H9 (cell line): Measurements from ENCODE around the gene FMN1. TPM values are rescaled to one million over a fixed set of nuclear protein-coding genes. Genes with fewer than 3 reads are reported as not detected.

ENCODE experiments used
- DNase-seq: peaks from one replicate; pipeline ENCODE4 v3.0.0-alpha.2; 2017
- H2AFZ ChIP-seq: one replicate; pipeline ENCODE4 v1.6.1; 2013; ENCODE audit warnings: mild to moderate bottlenecking, low read length, control low read depth, moderate library complexity
- H2AK5ac ChIP-seq: 2 replicates; pipeline ENCODE4 v1.6.1; 2013; ENCODE audit warnings: low read length, control low read depth, mixed read lengths; ENCODE audit not compliant: insufficient read length
- H2BK120ac ChIP-seq: one replicate; pipeline ENCODE4 v1.6.1; 2013; ENCODE audit warnings: low read depth, mild to moderate bottlenecking, low read length, control low read depth, inconsistent platforms; ENCODE audit not compliant: poor library complexity, severe bottlenecking
- H2BK12ac ChIP-seq: 2 replicates; pipeline ENCODE4 v1.6.1; 2013; ENCODE audit warnings: low read length, control low read depth, mixed read lengths, low read depth; ENCODE audit not compliant: insufficient read length
- H2BK15ac ChIP-seq: 2 replicates; pipeline ENCODE4 v1.6.1; 2013; ENCODE audit warnings: low read depth, low read length, control low read depth
- H2BK20ac ChIP-seq: one replicate; pipeline ENCODE4 v1.6.1; 2013; ENCODE audit warnings: low read depth, mild to moderate bottlenecking, low read length, control low read depth, inconsistent platforms; ENCODE audit not compliant: poor library complexity, severe bottlenecking
- H2BK5ac ChIP-seq: 2 replicates; pipeline ENCODE4 v1.6.1; 2013; ENCODE audit warnings: low read length, control low read depth, mixed read lengths; ENCODE audit not compliant: insufficient read length
- H3K14ac ChIP-seq: 2 replicates; pipeline ENCODE4 v1.6.1; 2013; ENCODE audit warnings: low read length, control low read depth; ENCODE audit not compliant: insufficient read depth
- H3K18ac ChIP-seq: 2 replicates; pipeline ENCODE4 v1.6.1; 2013; ENCODE audit warnings: low read depth, mild to moderate bottlenecking, mixed read lengths, low read length, control low read depth; ENCODE audit not compliant: insufficient read length
- H3K23ac ChIP-seq: 2 replicates; pipeline ENCODE4 v1.6.1; 2013; ENCODE audit warnings: low read length, control low read depth, mixed read lengths, low read depth; ENCODE audit not compliant: insufficient read length
- H3K23me2 ChIP-seq: 2 replicates; pipeline ENCODE4 v1.6.1; 2013; ENCODE audit warnings: low read depth, mild to moderate bottlenecking, mixed read lengths, low read length, control low read depth; ENCODE audit not compliant: insufficient read length, poor library complexity, severe bottlenecking
- H3K27ac ChIP-seq: 2 replicates; pipeline ENCODE4 v1.5.1; 2013; ENCODE audit warnings: low read length, control low read depth, mixed read lengths, low read depth; ENCODE audit not compliant: insufficient read length
- H3K27me3 ChIP-seq: 2 replicates; pipeline ENCODE4 v1.6.1; 2013; ENCODE audit warnings: low read length, control low read depth, inconsistent platforms; ENCODE audit not compliant: insufficient read depth
- H3K4ac ChIP-seq: 2 replicates; pipeline ENCODE4 v1.6.1; 2013; ENCODE audit warnings: low read depth, mild to moderate bottlenecking, control low read depth, inconsistent platforms, low read length, moderate library complexity
- H3K4me1 ChIP-seq: 2 replicates; pipeline ENCODE4 v1.6.1; 2013; ENCODE audit warnings: low read length, control low read depth, inconsistent platforms; ENCODE audit not compliant: insufficient read depth
- H3K4me2 ChIP-seq: 2 replicates; pipeline ENCODE4 v1.6.1; 2013; ENCODE audit warnings: low read length, control low read depth, mixed read lengths; ENCODE audit not compliant: insufficient read length, insufficient read depth
- H3K56ac ChIP-seq: 2 replicates; pipeline ENCODE4 v1.6.1; 2013; ENCODE audit warnings: low read depth, mild to moderate bottlenecking, mixed read lengths, low read length, control low read depth; ENCODE audit not compliant: insufficient read length
- H3K79me1 ChIP-seq: 2 replicates; pipeline ENCODE4 v1.6.1; 2013; ENCODE audit warnings: low read depth, mild to moderate bottlenecking, moderate library complexity, low read length, control low read depth, inconsistent platforms; ENCODE audit not compliant: insufficient read depth, poor library complexity, severe bottlenecking
- H3K79me2 ChIP-seq: 2 replicates; pipeline ENCODE4 v1.6.1; 2013; ENCODE audit warnings: low read length, control low read depth, inconsistent platforms; ENCODE audit not compliant: insufficient read depth
- H3K9ac ChIP-seq: 2 replicates; pipeline ENCODE4 v1.6.1; 2013; ENCODE audit warnings: low read length, control low read depth, mixed read lengths; ENCODE audit not compliant: insufficient read length; ENCODE audit errors: extremely low read depth
- H3K9me3 ChIP-seq: one replicate; pipeline ENCODE4 v1.6.1; 2013; ENCODE audit warnings: low read depth, low read length, inconsistent platforms; ENCODE audit not compliant: control insufficient read depth
- H3T11ph ChIP-seq: one replicate; pipeline ENCODE4 v1.6.1; 2013; ENCODE audit warnings: mild to moderate bottlenecking, low read length, control low read depth, inconsistent platforms
- H4K20me1 ChIP-seq: one replicate; pipeline ENCODE4 v1.6.1; 2013; ENCODE audit not compliant: control insufficient read depth, insufficient read length, insufficient read depth
- H4K5ac ChIP-seq: 2 replicates; pipeline ENCODE4 v1.6.1; 2013; ENCODE audit warnings: low read depth, mild to moderate bottlenecking, mixed read lengths, low read length, control low read depth; ENCODE audit not compliant: insufficient read length
- H4K8ac ChIP-seq: replicated peaks from 2 replicates; pipeline ENCODE4 v1.6.1; 2013; ENCODE audit warnings: low read length, control low read depth, mixed read lengths, low read depth; ENCODE audit not compliant: insufficient read length
- H4K91ac ChIP-seq: 2 replicates; pipeline ENCODE4 v1.6.1; 2013; ENCODE audit warnings: low read depth, mild to moderate bottlenecking, moderate library complexity, mixed read lengths, low read length, control low read depth; ENCODE audit not compliant: insufficient read length
- H3K27ac Mint-ChIP-seq, 3 experiments: 2 replicates in 2 of 3; 3 replicates in 1 of 3; pipeline ENCODE4 v1.8.0; 2020 to 2021; ENCODE audit warnings: mixed read lengths in 3 of 3, mild to moderate bottlenecking in 1 of 3, moderate library complexity in 1 of 3
- H3K27me3 Mint-ChIP-seq: 2 replicates; pipeline ENCODE4 v1.8.0; 2021; ENCODE audit warnings: low read depth, mild to moderate bottlenecking, moderate library complexity, mixed read lengths
- H3K36me3 Mint-ChIP-seq, 3 experiments: 2 replicates in 2 of 3; 3 replicates in 1 of 3; pipeline ENCODE4 v1.8.0; 2020 to 2021; ENCODE audit warnings: low read depth in 3 of 3, mixed read lengths in 3 of 3; ENCODE audit not compliant: insufficient read depth in 1 of 3
- H3K4me1 Mint-ChIP-seq, 2 experiments: 2 replicates each; pipeline ENCODE4 v1.8.0; 2020; ENCODE audit warnings: mixed read lengths in 2 of 2
- H3K4me3 Mint-ChIP-seq, 2 experiments: 2 replicates in 1 of 2; 3 replicates in 1 of 2; pipeline ENCODE4 v1.8.0; 2020 to 2021; ENCODE audit warnings: mild to moderate bottlenecking in 2 of 2, mixed read lengths in 2 of 2, moderate library complexity in 1 of 2
- H3K9me3 Mint-ChIP-seq, 2 experiments: 2 replicates in 1 of 2; 3 replicates in 1 of 2; pipeline ENCODE4 v1.8.0; 2020; ENCODE audit warnings: mild to moderate bottlenecking in 2 of 2, mixed read lengths in 2 of 2, moderate library complexity in 1 of 2
- WGBS: extraction: QIAGEN DNeasy Blood & Tissue Kit; methylation state at CpG from one replicate; pipeline ENCODE4 v1.1.7; 2013; ENCODE audit warnings: missing lambda C conversion rate, low lambda C conversion rate, mixed read lengths; ENCODE audit not compliant: insufficient read length; ENCODE audit errors: extremely low coverage; 5-methylcytosine and 5-hydroxymethylcytosine counted together
- total RNA-seq: library from RNA; stranded (reverse); gene quantifications from 2 replicates; pipeline ENCODE4 v1.2.1, GENCODE V29; 2021
- TF ChIP-seq, protein P1 (sequence below): fragments of 200-600 bp; sonication (generic); conservative IDR thresholded peaks from 3 replicates; pipeline ENCODE4 v1.8.0; 2021; ENCODE audit warnings: antibody characterized with exemption, mild to moderate bottlenecking

Gene FMN1
- total RNA-seq, 1 experiment from 2014 or later = 1.9 TPM

- Histone ChIP-seq H3K4ac (no peak overlapping the region), H2AK5ac (no peak overlapping the region), H3K14ac (no peak overlapping the region), H3K23ac (no peak overlapping the region), H3K4me2 (no peak overlapping the region), H3K4me1 (peaks cover 3% of the 10 kb centered on the region; the same call in 1 of the 2 replicates), H2BK120ac (no peak overlapping the region), H3K56ac (no peak overlapping the region), H3K79me2 (no peaks in the 10 kb centered on the region), H3K79me1 (no peaks in the 10 kb centered on the region), H3T11ph (no peak overlapping the region), H2BK12ac (no peak overlapping the region), H4K5ac (no peak overlapping the region), H4K20me1 (no peaks in the 10 kb centered on the region), H2BK15ac (no peak overlapping the region), H3K9me3 (no peaks in the 10 kb centered on the region), H3K27me3 (no peaks in the 10 kb centered on the region), H2AFZ (no peak overlapping the region), H3K27ac (no peak overlapping the region), H4K91ac (no peak overlapping the region), H2BK5ac (no peak overlapping the region), H2BK20ac (no peak overlapping the region), H3K18ac (no peak overlapping the region), H3K9ac (no peak overlapping the region), H3K23me2 (no peaks in the 10 kb centered on the region), H4K8ac (no peak overlapping the region)
- Mint-ChIP-seq H3K36me3 (no peaks in the 10 kb centered on the region), H3K4me1 (peaks cover 8% of the 10 kb centered on the region in 2 experiments; a peak in 3 of 4 replicates), H3K27ac (no peak overlapping the region), H3K27me3 (no peaks in the 10 kb centered on the region), H3K9me3 (no peaks in the 10 kb centered on the region), H3K4me3 (no peak overlapping the region)
- TF ChIP-seq, protein P1, sequence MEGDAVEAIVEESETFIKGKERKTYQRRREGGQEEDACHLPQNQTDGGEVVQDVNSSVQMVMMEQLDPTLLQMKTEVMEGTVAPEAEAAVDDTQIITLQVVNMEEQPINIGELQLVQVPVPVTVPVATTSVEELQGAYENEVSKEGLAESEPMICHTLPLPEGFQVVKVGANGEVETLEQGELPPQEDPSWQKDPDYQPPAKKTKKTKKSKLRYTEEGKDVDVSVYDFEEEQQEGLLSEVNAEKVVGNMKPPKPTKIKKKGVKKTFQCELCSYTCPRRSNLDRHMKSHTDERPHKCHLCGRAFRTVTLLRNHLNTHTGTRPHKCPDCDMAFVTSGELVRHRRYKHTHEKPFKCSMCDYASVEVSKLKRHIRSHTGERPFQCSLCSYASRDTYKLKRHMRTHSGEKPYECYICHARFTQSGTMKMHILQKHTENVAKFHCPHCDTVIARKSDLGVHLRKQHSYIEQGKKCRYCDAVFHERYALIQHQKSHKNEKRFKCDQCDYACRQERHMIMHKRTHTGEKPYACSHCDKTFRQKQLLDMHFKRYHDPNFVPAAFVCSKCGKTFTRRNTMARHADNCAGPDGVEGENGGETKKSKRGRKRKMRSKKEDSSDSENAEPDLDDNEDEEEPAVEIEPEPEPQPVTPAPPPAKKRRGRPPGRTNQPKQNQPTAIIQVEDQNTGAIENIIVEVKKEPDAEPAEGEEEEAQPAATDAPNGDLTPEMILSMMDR = no peak
- DNase-seq = no peak
- no CpG with 5 or more reads among the region's 4 CpGs for WGBS
These were observed 446.6 kb downstream of the FMN1 start for GRCh38 chr15:32747921-32748342.
